Hepatocyte (in vitro differentiated cells): ENCODE data around the gene ADGRL3. TPM values are rescaled to one million over a fixed set of nuclear protein-coding genes. Genes with fewer than 3 reads are reported as not detected.

Experiments used
- DNase-seq: peaks from one replicate; pipeline ENCODE4 v3.0.0-alpha.2; 2016; ENCODE audit warnings: low spot score
- H2AFZ ChIP-seq: fragments of 200-600 bp; sonication (generic); 2 replicates; pipeline ENCODE4 v1.6.0; 2016; ENCODE audit warnings: antibody characterized with exemption, mild to moderate bottlenecking
- H3K27ac ChIP-seq: fragments of 200-600 bp; sonication (generic); 2 replicates; pipeline ENCODE4 v1.5.1; 2016; ENCODE audit warnings: mild to moderate bottlenecking
- H3K27me3 ChIP-seq: fragments of 200-600 bp; sonication (generic); 2 replicates; pipeline ENCODE4 v1.6.1; 2016
- H3K36me3 ChIP-seq: fragments of 200-600 bp; sonication (generic); replicated peaks from 2 replicates; pipeline ENCODE4 v1.5.1; 2016; ENCODE audit warnings: low read depth; ENCODE audit not compliant: insufficient read depth
- H3K4me1 ChIP-seq: fragments of 200-600 bp; sonication (generic); 2 replicates; pipeline ENCODE4 v1.5.1; 2016; ENCODE audit warnings: mild to moderate bottlenecking, moderate library complexity; ENCODE audit not compliant: insufficient read depth
- H3K4me2 ChIP-seq: fragments of 200-600 bp; sonication (generic); 2 replicates; pipeline ENCODE4 v1.6.0; 2016
- H3K4me3 ChIP-seq: fragments of 200-600 bp; sonication (generic); 2 replicates; pipeline ENCODE4 v1.5.1; 2016; ENCODE audit warnings: mild to moderate bottlenecking
- H3K79me2 ChIP-seq: fragments of 200-600 bp; sonication (generic); 2 replicates; pipeline ENCODE4 v1.6.0; 2017; ENCODE audit warnings: mild to moderate bottlenecking
- H3K9me2 ChIP-seq: fragments of 200-600 bp; sonication (generic); replicated peaks from 2 replicates; pipeline ENCODE4 v1.6.0; 2017; ENCODE audit warnings: mild to moderate bottlenecking; ENCODE audit not compliant: insufficient read depth
- H3K9me3 ChIP-seq: fragments of 200-600 bp; sonication (generic); 2 replicates; pipeline ENCODE4 v1.5.1; 2016; ENCODE audit warnings: low read depth, mild to moderate bottlenecking
- H4K20me1 ChIP-seq: fragments of 200-600 bp; sonication (generic); 2 replicates; pipeline ENCODE4 v1.6.0; 2016; ENCODE audit warnings: mild to moderate bottlenecking; ENCODE audit not compliant: insufficient read depth, poor library complexity, severe bottlenecking
- CTCF ChIP-seq: fragments of 200-600 bp; sonication (generic); IDR thresholded peaks from 2 replicates; pipeline ENCODE4 v1.5.1; 2016; ENCODE audit warnings: antibody characterized with exemption, mild to moderate bottlenecking; ENCODE audit not compliant: poor library complexity
- EZH2 ChIP-seq: fragments of 200-600 bp; sonication (generic); IDR thresholded peaks from 2 replicates; pipeline ENCODE4 v1.6.1; 2016; ENCODE audit warnings: antibody characterized with exemption, mild to moderate bottlenecking, borderline replicate concordance
- EZH2phosphoT487 ChIP-seq: fragments of 200-600 bp; sonication (generic); IDR thresholded peaks from one replicate; pipeline ENCODE4 v1.6.1; 2018; ENCODE audit warnings: antibody characterized with exemption, mild to moderate bottlenecking, low read depth, moderate library complexity; ENCODE audit not compliant: unreplicated experiment, severe bottlenecking
- WGBS: methylation state at CpG from one replicate; pipeline ENCODE4 v1.1.6; 2016; ENCODE audit warnings: low lambda C conversion rate; ENCODE audit errors: missing lambda C conversion rate; 5-methylcytosine and 5-hydroxymethylcytosine counted together
- polyA plus RNA-seq: library from polyadenylated mRNA; unstranded; fragments of >200 nt; fragmentation: Nextera tagmentation; extraction: Ambion mirVana; gene quantifications from 2 replicates; pipeline ENCODE4 v1.2.1, GENCODE V29; 2016
- total RNA-seq: library from RNA; depleted of rRNA; stranded (reverse); fragments of >200 nt; gene quantifications from 2 replicates; pipeline ENCODE4 v1.2.3, GENCODE V29; 2014

Gene ADGRL3
- total and polyA plus RNA-seq, 2 experiments from 2014 or later = 4.4 to 21.2 TPM

DNA sequence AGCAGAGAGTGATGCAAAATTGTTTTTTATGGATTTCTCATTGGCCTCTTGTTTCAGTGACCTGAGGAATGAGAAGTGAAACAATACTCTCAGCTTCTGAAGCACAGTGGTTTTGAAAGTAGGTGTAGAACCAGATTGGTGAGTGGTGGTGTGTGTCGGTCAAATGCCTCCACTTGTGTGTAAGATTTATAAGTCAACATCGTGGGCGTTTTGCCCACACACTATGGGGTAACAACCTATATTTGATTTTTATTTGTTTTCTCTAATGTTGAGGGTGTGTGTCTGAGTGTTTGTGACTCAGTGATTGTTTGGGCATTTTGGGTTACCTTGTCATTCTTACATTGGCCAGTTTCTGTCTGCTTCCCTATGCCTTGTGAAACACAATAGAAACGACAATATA lies 23.3 kb downstream of the ADGRL3 start:
- Histone ChIP-seq H3K9me2 (no peaks in the 10 kb centered on the region), H3K4me3 (no peak overlapping the region), H3K4me2 (no peak overlapping the region), H3K27me3 (no peaks in the 10 kb centered on the region), H2AFZ (no peak overlapping the region), H4K20me1 (no peaks in the 10 kb centered on the region), H3K79me2 (no peaks in the 10 kb centered on the region), H3K4me1 (no peaks in the 10 kb centered on the region), H3K9me3 (no peaks in the 10 kb centered on the region), H3K27ac (no peak overlapping the region), H3K36me3 (no peaks in the 10 kb centered on the region)
- DNase-seq = no peak
- no peak for TF ChIP-seq EZH2
- no peak for TF ChIP-seq CTCF
- no peak for TF ChIP-seq EZH2phosphoT487
- WGBS = 81% methylated on average over 4 of the region's 4 CpGs

- Histone ChIP-seq H4K20me1 (no peaks in the 10 kb centered on the region), H3K4me2 (no peak overlapping the region), H3K4me3 (no peak overlapping the region), H2AFZ (no peak overlapping the region), H3K36me3 (no peaks in the 10 kb centered on the region), H3K27ac (no peak overlapping the region), H3K4me1 (no peaks in the 10 kb centered on the region), H3K27me3 (no peaks in the 10 kb centered on the region), H3K9me2 (no peaks in the 10 kb centered on the region), H3K79me2 (no peaks in the 10 kb centered on the region), H3K9me3 (no peaks in the 10 kb centered on the region)
- TF ChIP-seq EZH2phosphoT487 (no peak), EZH2 (no peak), CTCF (no peak)
- 94% methylated on average over 8 of the region's 8 CpGs for WGBS
- DNase-seq = no peak
Measured at GRCh38 chr4:61224573-61224972, 24.4 kb downstream of the ADGRL3 start.

- H3K27me3 ChIP-seq = no peaks in the 10 kb centered on the region
- no peaks in the 10 kb centered on the region for H3K79me2 ChIP-seq
- H3K36me3 ChIP-seq = no peaks in the 10 kb centered on the region
- DNase-seq = no peak
- H4K20me1 ChIP-seq = no peaks in the 10 kb centered on the region
- no peaks in the 10 kb centered on the region for H3K4me1 ChIP-seq
- TF ChIP-seq EZH2phosphoT487 = no peak
- TF ChIP-seq CTCF = no peak
- TF ChIP-seq EZH2 = no peak
- no peaks in the 10 kb centered on the region for H3K9me3 ChIP-seq
- H3K4me2 ChIP-seq = no peak overlapping the region
- no peaks in the 10 kb centered on the region for H3K9me2 ChIP-seq
- H2AFZ ChIP-seq = no peak overlapping the region
- H3K27ac ChIP-seq = no peak overlapping the region
- 91% methylated on average over 1 of the region's 1 CpG for WGBS
- no peak overlapping the region for H3K4me3 ChIP-seq
Measured at GRCh38 chr4:61225656-61226055, 25.5 kb downstream of the ADGRL3 start.

DNA sequence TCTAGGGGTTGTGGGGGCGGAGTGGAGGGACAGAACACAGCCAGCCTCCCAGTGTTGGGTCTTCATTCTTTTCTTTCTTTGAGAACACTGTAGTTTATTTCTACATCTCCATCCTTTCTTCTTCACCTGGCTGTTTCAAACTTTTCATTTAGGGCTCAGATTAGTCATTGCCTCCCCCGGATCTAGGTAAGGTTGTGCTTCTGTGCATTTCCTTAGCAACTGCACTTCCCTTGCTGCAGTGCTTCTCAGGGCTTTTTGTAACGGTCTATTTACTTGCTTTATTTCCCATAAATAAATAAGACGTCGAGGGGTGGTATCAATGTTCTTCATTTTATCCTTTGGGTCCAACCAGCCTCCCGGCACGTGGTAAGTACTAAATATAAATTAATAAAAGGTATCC lies 31.3 kb downstream of the ADGRL3 start:
- H3K9me3 ChIP-seq = no peaks in the 10 kb centered on the region
- H2AFZ ChIP-seq = no peak overlapping the region
- H3K4me3 ChIP-seq = no peak overlapping the region
- no peak overlapping the region for H3K4me2 ChIP-seq
- H3K27ac ChIP-seq = no peak overlapping the region
- no peaks in the 10 kb centered on the region for H3K27me3 ChIP-seq
- 91% methylated on average over 7 of the region's 7 CpGs for WGBS
- H3K4me1 ChIP-seq = no peaks in the 10 kb centered on the region
- no peaks in the 10 kb centered on the region for H3K9me2 ChIP-seq
- H4K20me1 ChIP-seq = peaks cover under 1% of the 10 kb centered on the region
- no peak for DNase-seq
- no peaks in the 10 kb centered on the region for H3K36me3 ChIP-seq
- H3K79me2 ChIP-seq = no peaks in the 10 kb centered on the region
- TF ChIP-seq EZH2 (no peak), EZH2phosphoT487 (no peak)
